SK-N-SH (cell line): Measurements from ENCODE around the gene NBDY. TPM values are rescaled to one million over a fixed set of nuclear protein-coding genes. Genes with fewer than 3 reads are reported as not detected.

Source experiments
- CTCF ChIA-PET: fragments of 300-600, 350-600 bp; formaldehyde crosslinking; extraction: SDS; loops from one replicate; lab custom pipeline; 2021; lab: Yijun Ruan, JAX
- POLR2A ChIA-PET: fragments of 350-600 bp; sonication (Branson Sonifier 250); formaldehyde crosslinking; extraction: SDS; loops from one replicate; lab custom pipeline; 2020; ENCODE audit warnings: antibody characterized with exemption, inconsistent platforms; lab: Yijun Ruan, JAX
- DNase-seq: peaks from one replicate; pipeline ENCODE4 v3.0.0; 2012
- H2AFZ ChIP-seq: fragments of 200-600 bp; sonication (generic); 2 replicates; pipeline ENCODE4 v1.8.1; 2016; ENCODE audit warnings: antibody characterized with exemption, mild to moderate bottlenecking, low read depth
- H3F3A ChIP-seq: fragments of 200-600 bp; sonication (generic); replicated peaks from 2 replicates; pipeline ENCODE3; 2016; ENCODE audit warnings: antibody characterized with exemption, mild to moderate bottlenecking; ENCODE audit not compliant: insufficient read depth
- H3K27ac ChIP-seq, 2 experiments: fragments of 200-500 bp in 1 of 2; fragments of 200-600 bp in 1 of 2; sonication (Bioruptor generic) in 1 of 2; sonication (generic), shearing (Covaris generic) in 1 of 2; 2 replicates each; pipeline versions ENCODE4 v1.5.1 to v1.6.1; 2014 to 2016; ENCODE audit warnings: low read depth in 2 of 2, inconsistent platforms in 1 of 2, low read length in 1 of 2, mild to moderate bottlenecking in 1 of 2, mixed read lengths in 1 of 2
- H3K27me3 ChIP-seq: fragments of 200-600 bp; sonication (generic), shearing (Covaris generic); 2 replicates; pipeline ENCODE4 v1.6.1; 2016; ENCODE audit warnings: mixed run types; ENCODE audit not compliant: insufficient read depth
- H3K36me3 ChIP-seq, 2 experiments: fragments of 200-500 bp in 1 of 2; fragments of 200-600 bp in 1 of 2; sonication (Bioruptor generic) in 1 of 2; sonication (generic) in 1 of 2; replicated peaks in 1 of 2; 2 replicates each; pipeline versions ENCODE3 to v1.5.1; 2014 to 2016; ENCODE audit warnings: low read length in 1 of 2, mild to moderate bottlenecking in 1 of 2; ENCODE audit not compliant: insufficient read depth in 2 of 2, control insufficient read depth in 1 of 2
- H3K4me1 ChIP-seq, 2 experiments: fragments of 200-500 bp in 1 of 2; fragments of 200-600 bp in 1 of 2; sonication (Bioruptor generic) in 1 of 2; sonication (generic), shearing (Covaris generic) in 1 of 2; 2 replicates each; pipeline versions ENCODE4 v1.5.1 to v1.6.1; 2014 to 2016; ENCODE audit warnings: low read depth in 1 of 2, low read length in 1 of 2, mixed run types in 1 of 2; ENCODE audit not compliant: insufficient read depth in 2 of 2, control insufficient read depth in 1 of 2
- H3K4me2 ChIP-seq: fragments of 200-600 bp; sonication (generic), shearing (Covaris generic); 2 replicates; pipeline ENCODE4 v1.6.1; 2017; ENCODE audit warnings: mixed run types
- H3K4me3 ChIP-seq, 2 experiments: fragments of 200-500 bp in 1 of 2; fragments of 200-600 bp in 1 of 2; sonication (Bioruptor generic) in 1 of 2; sonication (generic), shearing (Covaris generic) in 1 of 2; 2 replicates each; pipeline versions ENCODE4 v1.5.1 to v1.8.1; 2014 to 2016; ENCODE audit warnings: low read depth in 2 of 2, inconsistent platforms in 1 of 2, low read length in 1 of 2, mild to moderate bottlenecking in 1 of 2, mixed read lengths in 1 of 2, moderate library complexity in 1 of 2
- H3K79me2 ChIP-seq: fragments of 200-600 bp; sonication (generic); 2 replicates; pipeline ENCODE4 v1.8.1; 2017; ENCODE audit warnings: mild to moderate bottlenecking; ENCODE audit not compliant: insufficient read depth
- H3K9ac ChIP-seq: fragments of 200-600 bp; sonication (generic); 2 replicates; pipeline ENCODE4 v1.6.1; 2017; ENCODE audit warnings: mixed run types
- H3K9me2 ChIP-seq: fragments of 200-600 bp; sonication (generic); 2 replicates; pipeline ENCODE4 v1.6.1; 2017; ENCODE audit warnings: mixed run types
- H3K9me3 ChIP-seq: fragments of 200-600 bp; sonication (generic); 2 replicates; pipeline ENCODE4 v1.6.1; 2017; ENCODE audit warnings: mixed run types, mild to moderate bottlenecking, moderate library complexity
- H4K20me1 ChIP-seq: fragments of 200-600 bp; sonication (generic); 2 replicates; pipeline ENCODE4 v1.6.1; 2017; ENCODE audit warnings: mild to moderate bottlenecking, mixed run types; ENCODE audit not compliant: insufficient read depth
- ELF1 ChIP-seq: IDR thresholded peaks from 2 replicates; pipeline ENCODE4 v1.4.0; 2012
- EP300 ChIP-seq, 2 experiments: IDR thresholded peaks; 2 replicates each; pipeline versions ENCODE4 v1.4.0 to v1.6.1; 2012; ENCODE audit warnings: borderline replicate concordance in 1 of 2, low read depth in 1 of 2, low read length in 1 of 2
- FOXM1 ChIP-seq: IDR thresholded peaks from 2 replicates; pipeline ENCODE4 v1.4.0; 2012; ENCODE audit warnings: low read depth, mild to moderate bottlenecking
- MXI1 ChIP-seq: IDR thresholded peaks from 2 replicates; pipeline ENCODE4 v1.6.1; 2012; ENCODE audit warnings: mild to moderate bottlenecking, low read depth, low read length, improper control_type of control experiment
- RXRA ChIP-seq: IDR thresholded peaks from 2 replicates; pipeline ENCODE4 v1.4.0; 2012; ENCODE audit warnings: low read depth, mild to moderate bottlenecking, borderline replicate concordance
- SIN3A ChIP-seq: IDR thresholded peaks from 2 replicates; pipeline ENCODE4 v1.6.1; 2012; ENCODE audit warnings: low read depth, mild to moderate bottlenecking, low read length, moderate library complexity, borderline replicate concordance
- SMC3 ChIP-seq: IDR thresholded peaks from 2 replicates; pipeline ENCODE4 v1.6.1; 2012; ENCODE audit warnings: low read depth, low read length, improper control_type of control experiment
- WGBS: methylation state at CpG from one replicate; pipeline ENCODE4 v1.1.6; 2017; ENCODE audit warnings: low lambda C conversion rate; 5-methylcytosine and 5-hydroxymethylcytosine counted together
- polyA plus RNA-seq, 3 experiments: library from polyadenylated mRNA; depleted of rRNA; stranded (reverse); fragments of >200 nt; gene quantifications; 2 replicates each; pipeline ENCODE4 v1.2.3, GENCODE V29; 2012
- TF ChIP-seq, protein P1 (sequence below): IDR thresholded peaks from 2 replicates; pipeline ENCODE4 v1.4.0; 2012; ENCODE audit warnings: low read depth
- TF ChIP-seq, protein P2 (sequence below): IDR thresholded peaks from 2 replicates; pipeline ENCODE4; 2012
- TF ChIP-seq, protein P3 (sequence below): fragments of 150-350 bp; IDR thresholded peaks from 2 replicates; pipeline ENCODE4 v1.6.1; 2017; ENCODE audit warnings: antibody characterized with exemption, low read length, low read depth, borderline replicate concordance
- TF ChIP-seq, protein P4 (sequence below): IDR thresholded peaks from 2 replicates; pipeline ENCODE4 v1.4.0; 2012; ENCODE audit warnings: low read depth, borderline replicate concordance

NBDY gene
- polyA plus RNA-seq, 1 of the 3 experiments (the other 2 are of a cell fraction), result 68.2 TPM

DNA sequence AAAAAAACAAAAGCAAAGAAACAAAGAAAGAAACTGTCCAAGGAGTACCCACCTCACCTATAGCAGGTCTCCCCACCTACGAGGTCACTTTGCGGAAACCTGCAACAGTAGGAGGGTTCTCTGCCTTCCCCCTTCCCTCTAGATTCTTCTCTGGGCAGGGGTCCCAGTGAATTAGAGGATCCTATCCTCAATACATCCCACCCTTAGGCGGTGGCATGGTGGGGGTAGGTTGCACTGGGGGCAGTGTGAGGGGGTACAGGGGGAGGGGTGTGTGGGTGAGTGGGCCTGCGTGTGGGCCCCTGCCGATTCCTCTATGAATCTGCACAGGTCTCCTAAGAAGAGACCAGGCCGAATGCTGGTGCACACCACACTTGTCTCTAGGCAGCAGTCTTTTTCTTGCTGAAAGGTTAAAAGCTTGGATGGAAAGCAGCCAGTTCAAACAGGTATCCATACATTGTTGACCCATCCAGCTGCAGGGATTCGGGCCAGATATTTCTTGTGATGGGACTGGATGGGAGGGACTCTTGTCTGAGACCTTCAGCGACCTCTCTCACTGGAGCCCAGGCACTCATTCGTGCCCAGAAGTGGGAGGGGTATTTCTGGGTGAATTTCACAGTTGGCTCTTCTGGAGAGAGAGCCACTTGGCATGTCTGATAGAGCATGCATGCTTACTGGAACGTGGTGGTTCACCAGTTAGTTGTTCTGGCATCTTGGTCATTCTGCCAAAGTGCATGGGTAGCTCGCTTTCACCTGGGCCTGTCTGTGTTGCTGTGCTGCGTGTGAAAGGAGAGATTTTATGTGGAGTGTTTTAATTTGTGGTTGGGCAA, 65.6 kb downstream of the NBDY start:
- H2AFZ ChIP-seq, result no peak overlapping the region
- no peaks in the 10 kb centered on the region for H3K79me2 ChIP-seq
- no peaks in the 10 kb centered on the region for H3K27me3 ChIP-seq
- no peak for TF ChIP-seq EP300 (IDR thresholded peaks at IDR 0.05; ENCODE audit: borderline replicate concordance in 1 of 2, low read depth in 1 of 2, low read length in 1 of 2)
- TF ChIP-seq MXI1, result no peak
- no peak for TF ChIP-seq FOXM1
- TF ChIP-seq, protein P1, sequence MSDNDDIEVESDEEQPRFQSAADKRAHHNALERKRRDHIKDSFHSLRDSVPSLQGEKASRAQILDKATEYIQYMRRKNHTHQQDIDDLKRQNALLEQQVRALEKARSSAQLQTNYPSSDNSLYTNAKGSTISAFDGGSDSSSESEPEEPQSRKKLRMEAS, result no peak
- TF ChIP-seq, protein P2, sequence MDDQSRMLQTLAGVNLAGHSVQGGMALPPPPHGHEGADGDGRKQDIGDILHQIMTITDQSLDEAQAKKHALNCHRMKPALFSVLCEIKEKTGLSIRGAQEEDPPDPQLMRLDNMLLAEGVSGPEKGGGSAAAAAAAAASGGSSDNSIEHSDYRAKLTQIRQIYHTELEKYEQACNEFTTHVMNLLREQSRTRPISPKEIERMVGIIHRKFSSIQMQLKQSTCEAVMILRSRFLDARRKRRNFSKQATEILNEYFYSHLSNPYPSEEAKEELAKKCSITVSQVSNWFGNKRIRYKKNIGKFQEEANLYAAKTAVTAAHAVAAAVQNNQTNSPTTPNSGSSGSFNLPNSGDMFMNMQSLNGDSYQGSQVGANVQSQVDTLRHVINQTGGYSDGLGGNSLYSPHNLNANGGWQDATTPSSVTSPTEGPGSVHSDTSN, result no peak
- TF ChIP-seq, protein P3, sequence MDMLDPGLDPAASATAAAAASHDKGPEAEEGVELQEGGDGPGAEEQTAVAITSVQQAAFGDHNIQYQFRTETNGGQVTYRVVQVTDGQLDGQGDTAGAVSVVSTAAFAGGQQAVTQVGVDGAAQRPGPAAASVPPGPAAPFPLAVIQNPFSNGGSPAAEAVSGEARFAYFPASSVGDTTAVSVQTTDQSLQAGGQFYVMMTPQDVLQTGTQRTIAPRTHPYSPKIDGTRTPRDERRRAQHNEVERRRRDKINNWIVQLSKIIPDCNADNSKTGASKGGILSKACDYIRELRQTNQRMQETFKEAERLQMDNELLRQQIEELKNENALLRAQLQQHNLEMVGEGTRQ, result no peak
- no peak for TF ChIP-seq SIN3A
- no peak for TF ChIP-seq RXRA
- H3K9me2 ChIP-seq, result no peaks in the 10 kb centered on the region
- H3K4me1 ChIP-seq, result peaks cover 0 to 6% of the 10 kb centered on the region in 2 experiments; a peak in 1 of 4 replicates
- H3K9me3 ChIP-seq, result no peaks in the 10 kb centered on the region
- no peak overlapping the region for H3K4me2 ChIP-seq
- H3K9ac ChIP-seq, result no peak overlapping the region
- no peaks in the 10 kb centered on the region for H3F3A ChIP-seq
- WGBS, result 83% methylated on average over 9 of the region's 12 CpGs
- H4K20me1 ChIP-seq, result no peaks in the 10 kb centered on the region
- ChIA-PET POLR2A (no interaction called here), CTCF (interaction anchor here (0.8 to 2.5 kb wide), 2 partner anchors 10 to 11 kb away, joined by 3 to 11 read pairs; no protein-coding TSS in a partner anchor)
- DNase-seq, result peak; percentile 2
- no peaks in the 10 kb centered on the region for H3K36me3 ChIP-seq
- no peak overlapping the region for H3K27ac ChIP-seq
- H3K4me3 ChIP-seq, result no peak overlapping the region

DNA sequence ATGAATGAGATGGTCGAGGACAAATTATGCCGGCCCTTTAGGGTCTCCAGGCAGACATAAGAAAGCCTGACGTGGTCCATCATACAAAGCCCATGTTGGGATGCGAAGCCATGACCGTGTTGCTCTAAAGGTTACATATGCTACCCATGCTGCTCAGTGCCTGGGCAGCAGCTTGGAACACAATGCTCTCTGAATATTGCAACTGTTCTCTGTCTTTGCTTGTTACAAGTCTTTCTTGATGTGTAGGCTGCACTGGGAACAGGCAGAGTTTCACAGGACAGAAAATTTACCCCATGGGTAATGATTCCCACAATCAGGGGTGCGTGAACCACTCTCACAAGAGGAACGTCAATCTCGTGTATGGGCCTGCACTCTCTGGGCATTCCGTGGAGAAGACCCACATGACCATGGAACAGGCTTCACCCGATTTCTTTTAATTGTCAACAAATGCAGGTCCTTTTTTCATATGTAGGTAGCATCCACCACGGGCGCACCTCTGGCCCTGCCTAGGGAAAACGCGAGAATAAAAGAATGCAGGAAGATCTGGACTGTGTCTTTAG, 66.3 kb downstream of the NBDY start:
- no peak overlapping the region for H3K27ac ChIP-seq
- TF ChIP-seq, protein P1, result no peak
- TF ChIP-seq, protein P4, sequence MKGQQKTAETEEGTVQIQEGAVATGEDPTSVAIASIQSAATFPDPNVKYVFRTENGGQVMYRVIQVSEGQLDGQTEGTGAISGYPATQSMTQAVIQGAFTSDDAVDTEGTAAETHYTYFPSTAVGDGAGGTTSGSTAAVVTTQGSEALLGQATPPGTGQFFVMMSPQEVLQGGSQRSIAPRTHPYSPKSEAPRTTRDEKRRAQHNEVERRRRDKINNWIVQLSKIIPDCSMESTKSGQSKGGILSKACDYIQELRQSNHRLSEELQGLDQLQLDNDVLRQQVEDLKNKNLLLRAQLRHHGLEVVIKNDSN, result no peak
- TF ChIP-seq ELF1 (no peak), SMC3 (no peak)
- H4K20me1 ChIP-seq, result no peaks in the 10 kb centered on the region
- H3F3A ChIP-seq, result no peaks in the 10 kb centered on the region
- H2AFZ ChIP-seq, result no peak overlapping the region
- no peaks in the 10 kb centered on the region for H3K79me2 ChIP-seq
- H3K9ac ChIP-seq, result no peak overlapping the region
- H3K4me3 ChIP-seq, result no peak overlapping the region
- no peaks in the 10 kb centered on the region for H3K36me3 ChIP-seq
- ChIA-PET POLR2A (no interaction called here), CTCF (interaction anchor here (0.8 kb wide), 1 partner anchor 11 kb away, joined by 3 read pairs; no protein-coding TSS in a partner anchor)
- 86% methylated on average over 14 of the region's 14 CpGs for WGBS
- no peaks in the 10 kb centered on the region for H3K9me2 ChIP-seq
- peak; percentile 0 for DNase-seq
- no peaks in the 10 kb centered on the region for H3K27me3 ChIP-seq
- no peaks in the 10 kb centered on the region for H3K9me3 ChIP-seq
- H3K4me2 ChIP-seq, result no peak overlapping the region
- H3K4me1 ChIP-seq, result peaks cover 0 to 6% of the 10 kb centered on the region in 2 experiments; a peak in 1 of 4 replicates
